GM19240 (cell line): ENCODE results near the gene CAMTA1.

Experiments
- DNase-seq: peaks from one replicate; pipeline ENCODE4 v3.0.0; 2011; ENCODE audit warnings: low spot score; ENCODE audit not compliant: insufficient read length

The CAMTA1 gene

GRCh38 chr1:7185721-7186120 lies 400.5 kb downstream of the CAMTA1 start:
- DNase-seq, result no peak

GRCh38 chr1:7186382-7187111 lies 401.3 kb downstream of the CAMTA1 start:
- DNase-seq, result no peak

GRCh38 chr1:7187112-7187493 lies 401.8 kb downstream of the CAMTA1 start:
- DNase-seq, result no peak

GRCh38 chr1:7190261-7190660 lies 405.0 kb downstream of the CAMTA1 start:
- no peak for DNase-seq

- no peak for DNase-seq
These were observed 407.2 kb downstream of the CAMTA1 start for GRCh38 chr1:7192453-7192852.

GRCh38 chr1:7196036-7196911 lies 411.0 kb downstream of the CAMTA1 start:
- no peak for DNase-seq

GRCh38 chr1:7198664-7199063 lies 413.4 kb downstream of the CAMTA1 start:
- no peak for DNase-seq

GRCh38 chr1:7199077-7199779 lies 414.0 kb downstream of the CAMTA1 start:
- DNase-seq, result no peak

- no peak for DNase-seq
These were observed 422.8 kb downstream of the CAMTA1 start for GRCh38 chr1:7207875-7208646.

- no peak for DNase-seq
These were observed 423.5 kb downstream of the CAMTA1 start for GRCh38 chr1:7208647-7209180.

GRCh38 chr1:7209336-7209735 lies 424.1 kb downstream of the CAMTA1 start:
- DNase-seq, result no peak

- DNase-seq, result no peak
These were observed 433.1 kb downstream of the CAMTA1 start for GRCh38 chr1:7218210-7218832.

- DNase-seq, result no peak
These were observed 433.8 kb downstream of the CAMTA1 start for GRCh38 chr1:7219031-7219430.

GRCh38 chr1:7220007-7220406 lies 434.8 kb downstream of the CAMTA1 start:
- no peak for DNase-seq

- DNase-seq, result no peak
These were observed 435.5 kb downstream of the CAMTA1 start for GRCh38 chr1:7220712-7221252.

- DNase-seq, result no peak
These were observed 436.8 kb downstream of the CAMTA1 start for GRCh38 chr1:7221826-7222694.

GRCh38 chr1:7222695-7223015 lies 437.4 kb downstream of the CAMTA1 start:
- DNase-seq, result no peak

- no peak for DNase-seq
These were observed 438.3 kb downstream of the CAMTA1 start for GRCh38 chr1:7223334-7224080.

GRCh38 chr1:7224081-7224534 lies 438.9 kb downstream of the CAMTA1 start:
- no peak for DNase-seq
